ENCODE data around the gene LRRC10B.

Gene LRRC10B

GRCh38 chr11:61549177-61549576 is 40.6 kb downstream of the LRRC10B start:
- no peak for TF ChIP-seq CTCF (IDR thresholded peaks at IDR 0.05; ENCODE audit: borderline replicate concordance, control extremely low read depth, extremely low read depth, insufficient read depth, missing control alignments)
- in situ Hi-C loops (cut with MboI; ENCODE audit: low sequenced_read_pairs, unreplicated experiment), result no loop called here
- DNase-seq (ENCODE audit: low spot score), result no peak

- no peak for DNase-seq (ENCODE audit: low spot score)
- TF ChIP-seq CTCF (IDR thresholded peaks at IDR 0.05; ENCODE audit: borderline replicate concordance, control extremely low read depth, extremely low read depth, insufficient read depth, missing control alignments), result no peak
- in situ Hi-C loops (cut with MboI; ENCODE audit: low sequenced_read_pairs, unreplicated experiment), result no loop called here
Observed at GRCh38 chr11:61549662-61550568, 41.4 kb downstream of the LRRC10B start.

- DNase-seq (ENCODE audit: low spot score), result no peak
- in situ Hi-C loops (cut with MboI; ENCODE audit: low sequenced_read_pairs, unreplicated experiment), result no loop called here
- TF ChIP-seq CTCF (IDR thresholded peaks at IDR 0.05; ENCODE audit: borderline replicate concordance, control extremely low read depth, extremely low read depth, insufficient read depth, missing control alignments), result no peak
Observed at GRCh38 chr11:61550665-61551227, 42.2 kb downstream of the LRRC10B start.

- no peak for DNase-seq (ENCODE audit: low spot score)
- TF ChIP-seq CTCF (IDR thresholded peaks at IDR 0.05; ENCODE audit: borderline replicate concordance, control extremely low read depth, extremely low read depth, insufficient read depth, missing control alignments), result no peak
- in situ Hi-C loops (cut with MboI; ENCODE audit: low sequenced_read_pairs, unreplicated experiment), result no loop called here
Observed at GRCh38 chr11:61551634-61552033, 43.1 kb downstream of the LRRC10B start.

- in situ Hi-C loops (cut with MboI; ENCODE audit: low sequenced_read_pairs, unreplicated experiment), result no loop called here
- no peak for TF ChIP-seq CTCF (IDR thresholded peaks at IDR 0.05; ENCODE audit: borderline replicate concordance, control extremely low read depth, extremely low read depth, insufficient read depth, missing control alignments)
Observed at GRCh38 chr11:61552108-61552635, 43.6 kb downstream of the LRRC10B start.

GRCh38 chr11:61553373-61554171 is 45.0 kb downstream of the LRRC10B start:
- DNase-seq (ENCODE audit: low spot score), result no peak
- in situ Hi-C loops (cut with MboI; ENCODE audit: low sequenced_read_pairs, unreplicated experiment), result no loop called here
- TF ChIP-seq CTCF (IDR thresholded peaks at IDR 0.05; ENCODE audit: borderline replicate concordance, control extremely low read depth, extremely low read depth, insufficient read depth, missing control alignments), result no peak

More at GRCh38 chr11:61552108-61552635, 43.6 kb downstream of the LRRC10B start:
- no peak for DNase-seq (ENCODE audit: low spot score)
